CD4-positive, CD25-positive, alpha-beta regulatory T cell (primary cell): ENCODE results near the gene INSL3. TPM values are rescaled to one million over a fixed set of nuclear protein-coding genes. Genes with fewer than 3 reads are reported as not detected.

Experiments used
- ATAC-seq, 2 donors: fragments of 150-1000 bp; cut with Tn5 transposase; one replicate each; pipeline ENCODE4 v1.10.0; 2021; ENCODE audit warnings: low read depth in 2 of 2, moderate number of reproducible peaks in 2 of 2, moderate library complexity in 1 of 2
- DNase-seq, 3 donors: peaks; one replicate each; pipeline versions ENCODE4 v3.0.0 to v3.0.0-alpha.2; 2012 to 2022; ENCODE audit warnings: mixed read lengths in 1 of 3
- H3K27ac ChIP-seq: one replicate; pipeline ENCODE4 v1.7.0; 2013; ENCODE audit warnings: mild to moderate bottlenecking, low read length; ENCODE audit not compliant: insufficient read depth, poor library complexity, severe bottlenecking
- H3K27me3 ChIP-seq: one replicate; pipeline ENCODE4 v1.7.0; 2013; ENCODE audit warnings: low read length; ENCODE audit not compliant: control insufficient read depth, insufficient read depth
- H3K36me3 ChIP-seq: one replicate; pipeline ENCODE4 v1.7.0; 2013; ENCODE audit warnings: mild to moderate bottlenecking, low read length, moderate library complexity; ENCODE audit not compliant: control insufficient read depth, insufficient read depth
- H3K4me1 ChIP-seq: 2 replicates; pipeline ENCODE4 v1.7.0; 2013; ENCODE audit warnings: mild to moderate bottlenecking, low read length; ENCODE audit not compliant: insufficient read depth, control insufficient read depth, poor library complexity, severe bottlenecking
- H3K4me3 ChIP-seq: one replicate; pipeline ENCODE4 v1.7.0; 2013; ENCODE audit warnings: low read depth, mild to moderate bottlenecking, low read length, moderate library complexity
- H3K9me3 ChIP-seq, 2 experiments: 1 replicate in 1 of 2; 2 replicates in 1 of 2; pipeline ENCODE4 v1.7.0; 2013; ENCODE audit warnings: low read length in 2 of 2, mild to moderate bottlenecking in 1 of 2, moderate library complexity in 1 of 2; ENCODE audit not compliant: control insufficient read depth in 2 of 2
- H3K27ac Mint-ChIP-seq, 3 donors: one replicate each; pipeline ENCODE4 v1.8.0; 2020 to 2022; ENCODE audit warnings: mild to moderate bottlenecking in 3 of 3, mixed read lengths in 3 of 3, moderate library complexity in 2 of 3
- H3K27me3 Mint-ChIP-seq: one replicate; pipeline ENCODE4 v1.8.0; 2022; ENCODE audit warnings: mild to moderate bottlenecking, mixed read lengths
- H3K36me3 Mint-ChIP-seq: one replicate; pipeline ENCODE4 v1.8.0; 2020; ENCODE audit warnings: mixed read lengths
- H3K4me1 Mint-ChIP-seq, 4 donors: one replicate each; pipeline ENCODE4 v1.8.0; 2020 to 2022; ENCODE audit warnings: mixed read lengths in 4 of 4, mild to moderate bottlenecking in 1 of 4
- H3K4me3 Mint-ChIP-seq, 4 donors: one replicate each; pipeline ENCODE4 v1.8.0; 2020 to 2022; ENCODE audit warnings: mild to moderate bottlenecking in 4 of 4, mixed read lengths in 4 of 4, moderate library complexity in 3 of 4
- H3K9me3 Mint-ChIP-seq, 7 donors: one replicate each; pipeline ENCODE4 v1.8.0; 2020 to 2022; ENCODE audit warnings: mixed read lengths in 7 of 7, mild to moderate bottlenecking in 3 of 7, moderate library complexity in 2 of 7
- polyA plus RNA-seq, 4 donors: library from polyadenylated mRNA; unstranded; fragments of 300-500 nt; fragmentation: Illumina TruSeq; gene quantifications; one replicate each; pipeline ENCODE4 v1.2.3, GENCODE V29; 2021
- total RNA-seq: library from RNA; stranded (reverse); gene quantifications from one replicate; pipeline ENCODE4 v1.2.3, GENCODE V29; 2022

The INSL3 gene
- total and polyA plus RNA-seq, 5 donors from 2014 or later = 1.5 to 5.5 (median 2.4) TPM

DNA sequence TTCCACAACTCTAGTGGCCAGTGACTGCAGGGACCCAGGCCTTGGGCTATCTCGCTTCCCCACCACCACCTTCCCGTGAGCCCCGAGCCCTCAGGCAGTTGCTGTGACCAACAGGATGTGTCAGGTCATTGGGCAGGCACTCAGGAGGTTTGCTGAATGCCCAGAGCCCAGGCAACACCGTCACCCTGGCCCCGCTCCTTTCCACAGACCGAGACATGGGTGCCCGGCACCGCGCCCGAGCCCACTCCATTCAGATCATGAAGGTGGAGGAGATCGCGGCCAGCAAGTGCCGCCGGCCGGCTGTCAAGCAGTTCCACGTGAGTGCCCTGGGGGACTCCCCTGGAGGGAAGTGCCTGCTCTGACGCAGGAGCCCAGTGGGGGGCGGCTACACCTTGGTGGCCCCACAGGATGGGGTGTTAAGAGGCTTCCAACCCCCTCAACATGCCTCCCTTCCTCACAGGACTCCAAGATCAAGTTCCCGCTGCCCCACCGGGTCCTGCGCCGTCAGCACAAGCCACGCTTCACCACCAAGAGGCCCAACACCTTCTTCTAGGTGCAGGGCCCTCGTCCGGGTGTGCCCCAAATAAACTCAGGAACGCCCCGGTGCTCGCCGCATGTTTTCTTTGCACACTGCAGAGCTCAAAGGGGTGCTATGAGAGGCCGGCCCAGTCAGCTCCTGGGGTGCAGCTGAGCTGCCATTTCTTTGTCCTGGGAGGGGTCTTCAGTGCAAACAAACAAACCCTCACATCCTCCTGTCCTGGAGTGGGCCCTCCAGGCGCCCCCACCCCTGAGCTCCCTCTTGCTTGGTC, 41.6 kb upstream of the INSL3 start:
- Mint-ChIP-seq H3K4me1 (peaks cover 6 to 41% (median 14%) of the 10 kb centered on the region in 4 donors), H3K9me3 (peaks cover 0 to 2% (median 0%) of the 10 kb centered on the region in 7 donors), H3K36me3 (peaks cover 17% of the 10 kb centered on the region), H3K27ac (peak overlapping the region in 1 of 3 donors; percentile 65), H3K4me3 (peak overlapping the region in 2 of 4 donors; percentile 70 to 72), H3K27me3 (no peaks in the 10 kb centered on the region)
- H3K27me3 ChIP-seq = no peaks in the 10 kb centered on the region
- no peak overlapping the region for H3K4me3 ChIP-seq
- ATAC-seq = no peak
- peaks cover 31% of the 10 kb centered on the region for H3K36me3 ChIP-seq
- no peak for DNase-seq
- H3K27ac ChIP-seq = no peak overlapping the region
- peaks cover 21% of the 10 kb centered on the region for H3K4me1 ChIP-seq
- H3K9me3 ChIP-seq = no peaks in the 10 kb centered on the region

DNA sequence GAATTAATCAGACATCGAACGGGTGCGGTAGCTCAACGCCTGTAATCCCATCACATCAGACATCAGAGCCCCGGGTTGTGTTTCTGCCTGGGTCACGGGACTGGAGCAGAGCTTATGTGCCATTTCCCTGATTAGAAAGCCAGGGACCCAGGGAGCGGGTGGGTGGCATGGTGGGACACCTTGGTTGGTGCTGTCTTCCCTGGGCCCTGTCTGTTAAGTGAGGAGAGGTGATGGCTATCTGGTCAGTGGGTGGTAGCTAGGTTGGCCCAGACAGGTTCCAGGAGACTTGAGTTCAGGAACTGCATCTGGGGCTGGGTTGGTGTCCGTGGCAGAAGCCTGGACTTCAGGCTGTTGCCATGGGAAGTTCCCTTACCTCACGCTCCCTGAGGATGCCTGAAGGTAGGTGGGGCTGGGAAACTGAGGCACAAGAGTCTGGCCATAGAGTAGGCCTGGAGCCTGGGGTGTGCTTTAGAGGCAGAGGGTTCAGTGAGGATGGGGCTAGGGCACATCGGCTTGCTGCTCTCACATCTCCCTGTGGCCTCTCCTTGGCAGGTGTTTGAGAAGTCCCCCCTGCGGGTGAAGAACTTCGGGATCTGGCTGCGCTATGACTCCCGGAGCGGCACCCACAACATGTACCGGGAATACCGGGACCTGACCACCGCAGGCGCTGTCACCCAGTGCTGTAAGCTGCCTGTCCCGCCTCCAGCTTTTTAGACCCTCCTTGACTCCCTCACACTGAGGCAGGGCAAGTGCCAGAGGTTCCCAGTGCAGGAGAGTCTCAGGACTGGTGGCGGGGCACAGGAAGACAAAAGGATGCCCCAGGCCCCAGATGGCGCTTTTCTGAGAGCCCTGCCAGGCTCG, 40.5 kb upstream of the INSL3 start:
- Histone ChIP-seq H3K36me3 (peaks cover 31% of the 10 kb centered on the region), H3K9me3 (no peaks in the 10 kb centered on the region), H3K27me3 (no peaks in the 10 kb centered on the region), H3K4me3 (no peak overlapping the region), H3K27ac (peak overlapping the region; percentile 79), H3K4me1 (peaks cover 21% of the 10 kb centered on the region)
- DNase-seq = no peak
- Mint-ChIP-seq H3K27ac (peak overlapping the region; percentile 91 to 98 (median 94)), H3K4me3 (peak overlapping the region; percentile 93 to 100 (median 97)), H3K36me3 (peaks cover 17% of the 10 kb centered on the region), H3K9me3 (peaks cover 0 to 2% (median 0%) of the 10 kb centered on the region in 7 donors), H3K27me3 (no peaks in the 10 kb centered on the region), H3K4me1 (peaks cover 6 to 41% (median 14%) of the 10 kb centered on the region in 4 donors)
- no peak for ATAC-seq

DNA sequence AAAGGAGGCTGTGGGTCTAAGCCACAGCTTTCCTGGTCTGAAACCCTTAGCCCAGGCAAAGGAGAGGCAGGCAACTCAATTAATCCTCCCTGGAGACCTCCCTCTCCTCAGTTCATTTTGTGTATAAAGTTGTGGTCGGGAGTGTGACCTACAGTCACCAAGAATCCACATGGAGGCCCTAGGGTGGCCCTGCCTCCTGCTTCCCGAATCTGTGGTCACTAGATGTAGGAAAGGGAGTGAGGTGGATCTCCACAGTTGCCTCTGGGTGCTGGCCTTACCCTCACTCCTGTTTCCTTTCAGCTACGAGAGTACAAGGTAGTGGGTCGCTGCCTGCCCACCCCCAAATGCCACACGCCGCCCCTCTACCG, 39.7 kb upstream of the INSL3 start:
- Histone ChIP-seq H3K9me3 (no peaks in the 10 kb centered on the region), H3K36me3 (peaks cover 31% of the 10 kb centered on the region), H3K4me1 (peaks cover 21% of the 10 kb centered on the region), H3K27ac (peak overlapping the region; percentile 79), H3K4me3 (peak overlapping the region; percentile 92), H3K27me3 (no peaks in the 10 kb centered on the region)
- H3K36me3 Mint-ChIP-seq = peaks cover 17% of the 10 kb centered on the region
- H3K4me1 Mint-ChIP-seq = peaks cover 6 to 41% (median 14%) of the 10 kb centered on the region in 4 donors
- H3K27ac Mint-ChIP-seq = peak overlapping the region in 2 of 3 donors; percentile 94 to 98
- no peaks in the 10 kb centered on the region for H3K27me3 Mint-ChIP-seq
- ATAC-seq (no peak), DNase-seq (no peak)
- no peaks in the 10 kb centered on the region for H3K9me3 Mint-ChIP-seq
- peak overlapping the region; percentile 93 to 100 (median 97) for H3K4me3 Mint-ChIP-seq

DNA sequence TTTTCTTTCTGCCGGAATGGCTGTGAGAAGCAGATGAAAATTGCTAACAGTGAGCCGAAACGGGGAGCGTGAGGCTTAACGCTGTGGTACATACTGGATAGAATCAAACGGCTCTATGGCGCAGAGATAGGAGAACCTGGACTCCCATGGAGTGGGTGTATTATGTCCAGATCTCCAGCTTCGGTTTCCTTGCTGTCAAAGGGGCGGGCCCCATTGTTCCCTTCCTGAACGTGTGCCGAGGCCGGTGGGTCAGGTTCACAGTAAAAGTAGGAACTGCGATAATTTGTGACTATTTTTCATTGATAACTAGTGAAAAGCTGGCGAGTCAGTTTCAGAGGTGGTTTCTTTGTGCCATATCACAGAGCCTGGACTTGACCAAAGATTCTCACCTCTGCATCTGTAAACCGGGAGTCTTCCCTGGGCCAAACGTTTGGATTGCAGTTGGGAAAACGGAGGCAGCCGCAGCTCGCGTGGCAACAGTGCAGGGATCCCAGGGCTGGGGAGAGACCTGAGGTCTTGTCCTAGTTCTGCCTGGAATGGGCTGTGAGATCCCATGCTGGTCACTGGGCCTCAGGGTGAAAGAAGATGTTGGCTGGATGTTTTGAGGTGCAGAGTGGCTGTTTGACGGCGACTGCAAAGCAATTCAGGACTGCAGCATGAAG, 39.1 kb upstream of the INSL3 start:
- H3K9me3 Mint-ChIP-seq = no peaks in the 10 kb centered on the region
- DNase-seq (no peak), ATAC-seq (no peak)
- Histone ChIP-seq H3K4me3 (peak overlapping the region; percentile 92), H3K27ac (peak overlapping the region; percentile 79), H3K9me3 (no peaks in the 10 kb centered on the region), H3K4me1 (peaks cover 25% of the 10 kb centered on the region), H3K27me3 (no peaks in the 10 kb centered on the region), H3K36me3 (peaks cover 31% of the 10 kb centered on the region)
- no peaks in the 10 kb centered on the region for H3K27me3 Mint-ChIP-seq
- H3K36me3 Mint-ChIP-seq = peaks cover 16% of the 10 kb centered on the region
- H3K4me1 Mint-ChIP-seq = peaks cover 6 to 44% (median 18%) of the 10 kb centered on the region in 4 donors
- H3K4me3 Mint-ChIP-seq = peak overlapping the region; percentile 93 to 100 (median 97)
- peak overlapping the region; percentile 61 to 98 (median 94) for H3K27ac Mint-ChIP-seq

DNA sequence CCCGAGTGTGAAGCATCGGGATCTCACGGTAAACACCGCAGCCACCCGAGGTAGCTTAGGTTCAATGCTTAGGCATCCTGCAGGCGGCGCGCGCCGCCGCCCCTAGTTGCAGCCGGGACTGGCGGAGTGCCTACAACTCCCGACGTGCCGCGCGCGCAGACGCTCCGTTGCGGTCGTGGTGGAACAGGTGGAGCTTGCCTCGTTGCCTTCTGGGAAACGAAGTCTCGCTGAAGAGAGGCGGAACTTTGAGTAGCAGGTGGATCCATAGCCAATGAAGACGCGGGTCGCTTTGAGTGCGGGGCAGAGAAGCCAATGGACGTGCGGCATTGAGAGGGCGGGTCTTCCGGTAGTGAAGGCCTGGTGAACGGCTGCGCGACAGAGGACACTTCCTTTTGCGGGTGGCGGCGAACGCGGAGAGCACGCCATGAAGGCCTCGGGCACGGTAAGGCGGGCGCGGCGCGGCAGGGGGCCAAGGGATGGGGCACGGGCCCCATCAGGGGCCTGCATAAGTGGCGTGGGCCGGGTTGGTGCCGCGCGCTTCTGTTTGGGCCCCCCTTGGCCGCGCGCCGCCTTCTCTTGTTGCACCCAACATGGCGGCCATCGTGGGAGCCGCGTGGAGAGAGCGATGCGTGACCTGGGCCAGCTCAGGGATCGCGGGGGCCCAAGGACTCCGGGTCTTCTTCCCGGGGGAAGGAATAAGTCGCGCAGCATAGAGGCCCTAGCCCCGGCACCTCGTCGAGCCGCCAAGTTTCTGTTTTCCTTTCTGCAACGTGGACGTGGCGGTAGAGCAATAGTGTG, 38.4 kb upstream of the INSL3 start, which contains the start of gene RPL18A:
RPL18A (plus strand) TSS at position 378 of the 798 bp plus-strand sequence; CDS start at position 425, 47 bp downstream.
- H3K4me1 Mint-ChIP-seq = peaks cover 6 to 47% (median 21%) of the 10 kb centered on the region in 4 donors
- H3K9me3 Mint-ChIP-seq = no peaks in the 10 kb centered on the region
- ATAC-seq = peak; percentile 97

DNA sequence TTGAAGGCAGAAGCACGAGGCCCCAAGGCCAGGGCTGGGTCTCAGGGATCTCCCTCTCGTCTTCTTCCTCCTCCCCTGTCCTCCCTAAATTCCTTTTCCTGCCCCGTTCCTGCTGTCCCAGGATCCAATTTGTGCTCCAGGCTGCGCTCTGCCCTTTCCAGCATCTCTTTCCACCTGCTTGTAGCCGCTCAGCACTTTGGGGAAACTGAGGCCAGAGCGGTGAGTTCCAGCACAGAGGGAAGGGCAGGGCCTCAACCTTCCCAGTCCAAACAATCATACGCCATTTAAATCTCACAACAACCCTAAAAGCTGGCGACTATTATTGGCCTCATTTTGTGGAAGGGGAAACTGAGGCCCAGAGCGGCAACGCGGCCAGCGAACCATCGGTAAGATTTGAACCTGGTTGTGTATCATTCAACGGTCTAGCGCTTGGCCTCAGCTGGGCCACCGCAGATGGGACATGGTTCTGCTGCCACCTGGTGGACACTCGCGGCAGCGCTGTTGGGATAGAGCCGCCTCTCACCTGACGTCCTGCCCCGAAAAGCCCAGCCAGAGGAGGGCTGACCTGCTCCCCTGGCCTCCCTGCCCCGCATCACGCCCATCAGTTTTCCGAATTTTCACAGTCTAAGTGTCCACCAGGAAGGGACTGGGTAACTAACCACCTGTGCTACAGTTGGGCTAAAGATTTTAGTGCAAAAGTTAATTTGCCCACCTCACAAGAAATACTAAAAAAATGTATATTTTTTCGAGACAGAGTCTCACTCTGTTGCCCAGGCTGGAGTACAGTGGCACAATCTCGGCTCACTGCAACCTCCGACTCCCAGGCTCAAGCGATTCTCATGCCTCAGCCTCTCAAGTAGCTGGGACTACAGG, 34.2 kb upstream of the INSL3 start:
- peaks cover 9 to 33% (median 22%) of the 10 kb centered on the region in 4 donors for H3K4me1 Mint-ChIP-seq
- Histone ChIP-seq H3K4me3 (no peak overlapping the region), H3K4me1 (peaks cover 26% of the 10 kb centered on the region), H3K36me3 (no peaks in the 10 kb centered on the region), H3K27me3 (no peaks in the 10 kb centered on the region), H3K27ac (no peak overlapping the region), H3K9me3 (no peaks in the 10 kb centered on the region)
- peak overlapping the region in 2 of 3 donors; percentile 38 to 42 for H3K27ac Mint-ChIP-seq
- H3K9me3 Mint-ChIP-seq = no peaks in the 10 kb centered on the region
- DNase-seq (peak; percentile 79 to 84 (median 82)), ATAC-seq (peak; percentile 15 to 16)
- H3K27me3 Mint-ChIP-seq = no peaks in the 10 kb centered on the region
- peak overlapping the region in 2 of 4 donors; percentile 7 to 24 for H3K4me3 Mint-ChIP-seq
- H3K36me3 Mint-ChIP-seq = peaks cover 8% of the 10 kb centered on the region

More for the DNA sequence above, 38.4 kb upstream of the INSL3 start, which contains the start of gene RPL18A:
- peaks cover 31% of the 10 kb centered on the region for H3K36me3 ChIP-seq
- Mint-ChIP-seq H3K4me3 (peak within 1 kb of the TSS; percentile 93 to 100 (median 97)), H3K36me3 (peaks cover 14% of the 10 kb centered on the region), H3K27ac (peak within 1 kb of the TSS; percentile 94 to 100 (median 98)), H3K27me3 (no peaks in the 10 kb centered on the region)
- peaks cover 29% of the 10 kb centered on the region for H3K4me1 ChIP-seq
- H3K4me3 ChIP-seq = peak within 1 kb of the TSS; percentile 92
- no peaks in the 10 kb centered on the region for H3K27me3 ChIP-seq
- peak; percentile 99 to 100 (median 99) for DNase-seq
- peak within 1 kb of the TSS; percentile 79 for H3K27ac ChIP-seq
- no peaks in the 10 kb centered on the region for H3K9me3 ChIP-seq
